Endothelial cell (in vitro differentiated cells): ENCODE results near the gene PEX5. TPM values are rescaled to one million over a fixed set of nuclear protein-coding genes. Genes with fewer than 3 reads are reported as not detected.

Experiments used
- DNase-seq: peaks from one replicate; pipeline ENCODE4 v3.0.0; 2021; ENCODE audit warnings: low spot score
- H3K27ac Mint-ChIP-seq: one replicate; pipeline ENCODE4 v1.8.0; 2021; ENCODE audit warnings: mixed read lengths, inconsistent platforms; ENCODE audit not compliant: unreplicated experiment
- H3K27me3 Mint-ChIP-seq: one replicate; pipeline ENCODE4 v1.8.0; 2021; ENCODE audit warnings: mild to moderate bottlenecking, moderate library complexity, mixed read lengths, inconsistent platforms; ENCODE audit not compliant: unreplicated experiment
- H3K36me3 Mint-ChIP-seq: one replicate; pipeline ENCODE4 v1.8.0; 2021; ENCODE audit warnings: mild to moderate bottlenecking, low read depth, mixed read lengths, inconsistent platforms; ENCODE audit not compliant: unreplicated experiment
- H3K4me1 Mint-ChIP-seq: one replicate; pipeline ENCODE4 v1.8.0; 2021; ENCODE audit warnings: mild to moderate bottlenecking, mixed read lengths, inconsistent platforms; ENCODE audit not compliant: unreplicated experiment
- H3K4me3 Mint-ChIP-seq: one replicate; pipeline ENCODE4 v1.8.0; 2021; ENCODE audit warnings: mild to moderate bottlenecking, mixed read lengths, inconsistent platforms; ENCODE audit not compliant: unreplicated experiment
- H3K9me3 Mint-ChIP-seq: one replicate; pipeline ENCODE4 v1.8.0; 2021; ENCODE audit warnings: mixed read lengths, inconsistent platforms; ENCODE audit not compliant: unreplicated experiment
- total RNA-seq: library from RNA; stranded (reverse); fragmentation: NEBNext Ultra II Directional; extraction: Animal tissue kit (Norgen Biotek cat#: 25700); gene quantifications from one replicate; pipeline ENCODE4 v1.2.1, GENCODE V29; 2021; ENCODE audit not compliant: unreplicated experiment
- TF ChIP-seq, protein P1 (sequence below): fragments of 200-600 bp; sonication (generic); IDR thresholded peaks from one replicate; pipeline ENCODE4 v1.5.0; 2021; ENCODE audit warnings: antibody characterized with exemption; ENCODE audit not compliant: unreplicated experiment

Gene PEX5
- total RNA-seq, 1 donor from 2014 or later = 22.2 TPM

GRCh38 chr12:7197841-7198240, 8.4 kb downstream of the PEX5 start:
- peaks cover 30% of the 10 kb centered on the region for H3K36me3 Mint-ChIP-seq
- DNase-seq = no peak
- TF ChIP-seq, protein P1, sequence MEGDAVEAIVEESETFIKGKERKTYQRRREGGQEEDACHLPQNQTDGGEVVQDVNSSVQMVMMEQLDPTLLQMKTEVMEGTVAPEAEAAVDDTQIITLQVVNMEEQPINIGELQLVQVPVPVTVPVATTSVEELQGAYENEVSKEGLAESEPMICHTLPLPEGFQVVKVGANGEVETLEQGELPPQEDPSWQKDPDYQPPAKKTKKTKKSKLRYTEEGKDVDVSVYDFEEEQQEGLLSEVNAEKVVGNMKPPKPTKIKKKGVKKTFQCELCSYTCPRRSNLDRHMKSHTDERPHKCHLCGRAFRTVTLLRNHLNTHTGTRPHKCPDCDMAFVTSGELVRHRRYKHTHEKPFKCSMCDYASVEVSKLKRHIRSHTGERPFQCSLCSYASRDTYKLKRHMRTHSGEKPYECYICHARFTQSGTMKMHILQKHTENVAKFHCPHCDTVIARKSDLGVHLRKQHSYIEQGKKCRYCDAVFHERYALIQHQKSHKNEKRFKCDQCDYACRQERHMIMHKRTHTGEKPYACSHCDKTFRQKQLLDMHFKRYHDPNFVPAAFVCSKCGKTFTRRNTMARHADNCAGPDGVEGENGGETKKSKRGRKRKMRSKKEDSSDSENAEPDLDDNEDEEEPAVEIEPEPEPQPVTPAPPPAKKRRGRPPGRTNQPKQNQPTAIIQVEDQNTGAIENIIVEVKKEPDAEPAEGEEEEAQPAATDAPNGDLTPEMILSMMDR = no peak
- no peaks in the 10 kb centered on the region for H3K27me3 Mint-ChIP-seq
- H3K4me1 Mint-ChIP-seq = no peaks in the 10 kb centered on the region
- no peak overlapping the region for H3K27ac Mint-ChIP-seq
- H3K9me3 Mint-ChIP-seq = no peaks in the 10 kb centered on the region
- no peak overlapping the region for H3K4me3 Mint-ChIP-seq

- TF ChIP-seq, protein P1 = no peak
- Mint-ChIP-seq H3K4me1 (no peaks in the 10 kb centered on the region), H3K4me3 (peak overlapping the region; percentile 31), H3K27me3 (no peaks in the 10 kb centered on the region), H3K27ac (no peak overlapping the region), H3K36me3 (peaks cover 46% of the 10 kb centered on the region), H3K9me3 (no peaks in the 10 kb centered on the region)
- no peak for DNase-seq
Measured at GRCh38 chr12:7203109-7203508, 13.6 kb downstream of the PEX5 start.

DNA sequence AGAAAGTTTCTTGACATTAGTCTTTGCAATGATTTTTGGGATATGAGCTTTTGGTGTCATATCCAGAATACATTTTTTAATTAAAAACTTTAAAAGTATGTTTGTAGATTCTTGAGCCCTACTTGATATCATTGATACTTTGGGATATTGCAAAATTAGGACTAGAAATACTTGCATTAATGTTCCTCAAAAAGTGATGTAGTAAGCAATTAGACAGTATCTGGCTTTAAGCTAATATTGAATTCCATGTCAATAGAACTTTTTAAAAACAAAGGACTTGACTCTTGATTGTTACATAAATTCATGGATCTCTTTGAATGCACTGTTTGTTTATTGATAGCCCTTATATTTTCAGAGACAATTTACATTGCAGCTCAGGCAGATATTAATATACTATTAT, 15.6 kb downstream of the PEX5 start:
- no peak for DNase-seq

DNA sequence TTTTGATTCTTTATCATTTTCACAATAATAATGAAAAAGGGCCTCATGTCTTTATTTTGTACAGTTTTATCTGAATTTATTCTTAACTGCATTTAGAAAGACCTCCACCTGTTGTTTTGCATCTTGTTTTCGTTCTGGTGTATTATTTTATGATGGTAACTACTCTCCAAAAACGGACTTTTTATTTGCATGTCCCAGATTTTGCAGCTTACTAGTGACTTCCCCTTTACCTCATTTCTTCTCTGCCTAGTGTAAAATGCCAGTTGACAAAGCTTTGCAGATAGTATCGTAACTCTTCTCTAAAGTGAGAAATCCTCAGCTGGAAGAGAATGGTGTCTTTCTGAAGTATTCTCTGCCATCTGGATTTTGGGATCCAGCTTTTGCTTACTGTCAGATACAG, 17.2 kb downstream of the PEX5 start:
- H3K27me3 Mint-ChIP-seq = peaks cover 8% of the 10 kb centered on the region
- no peak overlapping the region for H3K4me3 Mint-ChIP-seq
- DNase-seq = no peak
- no peaks in the 10 kb centered on the region for H3K9me3 Mint-ChIP-seq
- peaks cover 19% of the 10 kb centered on the region for H3K4me1 Mint-ChIP-seq
- no peak overlapping the region for H3K27ac Mint-ChIP-seq
- TF ChIP-seq, protein P1 = no peak
- peaks cover 60% of the 10 kb centered on the region for H3K36me3 Mint-ChIP-seq

More for the DNA sequence above, 15.6 kb downstream of the PEX5 start:
- TF ChIP-seq, protein P1 = no peak
- peaks cover 56% of the 10 kb centered on the region for H3K36me3 Mint-ChIP-seq
- H3K4me1 Mint-ChIP-seq = peaks cover 12% of the 10 kb centered on the region
- peaks cover 3% of the 10 kb centered on the region for H3K27me3 Mint-ChIP-seq
- no peaks in the 10 kb centered on the region for H3K9me3 Mint-ChIP-seq
- H3K27ac Mint-ChIP-seq = no peak overlapping the region
- no peak overlapping the region for H3K4me3 Mint-ChIP-seq

- Mint-ChIP-seq H3K27me3 (peaks cover 8% of the 10 kb centered on the region), H3K27ac (no peak overlapping the region)
Measured at GRCh38 chr12:7207866-7208625, 18.6 kb downstream of the PEX5 start.

More at GRCh38 chr12:7207866-7208625, 18.6 kb downstream of the PEX5 start:
- peaks cover 55% of the 10 kb centered on the region for H3K36me3 Mint-ChIP-seq
- no peak for DNase-seq
- TF ChIP-seq, protein P1 = no peak
- peak overlapping the region; percentile 14 for H3K4me3 Mint-ChIP-seq
- peaks cover 19% of the 10 kb centered on the region for H3K4me1 Mint-ChIP-seq
- H3K9me3 Mint-ChIP-seq = no peaks in the 10 kb centered on the region
